LNCAP (cell line): ENCODE measurements around the gene STPG4.

Source experiments
- TF ChIP-seq, protein P1 (sequence below): fragments of 450-650 bp; IDR thresholded peaks from 2 replicates; pipeline ENCODE4 v1.5.1; 2017; ENCODE audit warnings: mild to moderate bottlenecking

The STPG4 gene

GRCh38 chr2:47087051-47087450 lies 68.1 kb downstream of the STPG4 start:
- TF ChIP-seq, protein P1, sequence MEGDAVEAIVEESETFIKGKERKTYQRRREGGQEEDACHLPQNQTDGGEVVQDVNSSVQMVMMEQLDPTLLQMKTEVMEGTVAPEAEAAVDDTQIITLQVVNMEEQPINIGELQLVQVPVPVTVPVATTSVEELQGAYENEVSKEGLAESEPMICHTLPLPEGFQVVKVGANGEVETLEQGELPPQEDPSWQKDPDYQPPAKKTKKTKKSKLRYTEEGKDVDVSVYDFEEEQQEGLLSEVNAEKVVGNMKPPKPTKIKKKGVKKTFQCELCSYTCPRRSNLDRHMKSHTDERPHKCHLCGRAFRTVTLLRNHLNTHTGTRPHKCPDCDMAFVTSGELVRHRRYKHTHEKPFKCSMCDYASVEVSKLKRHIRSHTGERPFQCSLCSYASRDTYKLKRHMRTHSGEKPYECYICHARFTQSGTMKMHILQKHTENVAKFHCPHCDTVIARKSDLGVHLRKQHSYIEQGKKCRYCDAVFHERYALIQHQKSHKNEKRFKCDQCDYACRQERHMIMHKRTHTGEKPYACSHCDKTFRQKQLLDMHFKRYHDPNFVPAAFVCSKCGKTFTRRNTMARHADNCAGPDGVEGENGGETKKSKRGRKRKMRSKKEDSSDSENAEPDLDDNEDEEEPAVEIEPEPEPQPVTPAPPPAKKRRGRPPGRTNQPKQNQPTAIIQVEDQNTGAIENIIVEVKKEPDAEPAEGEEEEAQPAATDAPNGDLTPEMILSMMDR, result no peak

GRCh38 chr2:47086571-47086970 lies 68.5 kb downstream of the STPG4 start:
- TF ChIP-seq, protein P1, result no peak

- TF ChIP-seq, protein P1, result no peak
These were observed 69.0 kb downstream of the STPG4 start for GRCh38 chr2:47086054-47086471.

DNA sequence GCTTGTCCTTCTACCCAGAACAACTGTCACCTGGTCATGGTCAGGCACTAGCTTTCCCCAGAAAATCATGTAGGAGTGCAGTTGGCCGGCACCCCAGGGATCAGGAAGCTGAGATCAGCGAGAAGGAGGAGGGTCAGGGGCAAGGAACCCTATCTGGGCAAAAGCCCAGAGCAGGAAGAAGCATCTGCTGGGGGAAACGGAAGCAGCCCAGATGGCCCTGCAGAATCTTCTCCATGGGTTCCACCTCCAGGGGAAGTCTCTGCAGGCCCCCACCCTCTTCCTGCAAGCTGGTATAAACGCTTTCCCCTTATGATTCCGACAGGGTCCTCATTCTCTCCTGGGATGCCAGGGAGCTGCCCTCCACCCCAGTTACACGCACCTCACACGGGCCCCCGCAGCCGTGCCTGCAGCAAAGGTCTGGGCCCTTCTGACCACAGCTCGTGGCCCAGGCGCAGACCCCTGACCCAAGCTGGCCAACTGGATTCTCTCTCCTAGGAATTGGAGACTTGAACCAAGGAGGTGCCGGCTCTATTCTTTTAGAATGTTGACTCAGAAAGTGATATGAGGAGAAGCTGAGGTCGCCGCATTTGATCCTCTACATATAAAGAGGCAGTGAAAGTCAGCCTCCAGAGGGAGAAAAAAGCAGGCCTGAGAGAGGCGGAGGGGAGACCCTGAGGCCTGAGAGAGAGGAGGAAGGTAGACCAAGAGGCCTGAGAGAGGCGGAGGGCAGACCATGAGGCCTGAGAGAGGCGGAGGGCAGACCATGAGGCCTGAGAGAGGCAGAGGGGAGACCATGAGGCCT lies 71.0 kb downstream of the STPG4 start:
- TF ChIP-seq, protein P1, result no peak

- TF ChIP-seq, protein P1, result no peak
These were observed 71.6 kb downstream of the STPG4 start for GRCh38 chr2:47083485-47083884.

- TF ChIP-seq, protein P1, result no peak
These were observed 72.1 kb downstream of the STPG4 start for GRCh38 chr2:47083005-47083404.

DNA sequence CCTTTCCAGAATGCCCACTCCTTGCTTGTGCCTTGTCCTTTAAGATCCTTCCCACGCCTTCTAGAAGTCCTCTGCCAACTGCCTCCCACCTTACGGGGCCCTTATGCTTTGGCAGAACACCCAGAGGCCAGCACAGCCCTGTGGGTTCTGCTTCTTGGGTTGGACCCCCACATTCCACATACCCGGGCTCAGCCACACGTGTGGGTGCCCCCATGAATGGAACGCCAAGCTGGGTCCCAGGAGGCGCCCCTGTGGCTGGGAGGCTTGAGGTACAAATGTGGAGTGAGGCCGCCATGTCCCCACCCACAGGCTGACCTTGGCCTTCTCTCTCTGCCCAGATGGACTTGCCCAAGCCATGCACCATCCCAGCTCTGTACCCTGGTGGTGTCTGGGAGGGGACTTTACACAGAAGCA lies 74.2 kb downstream of the STPG4 start:
- TF ChIP-seq, protein P1, result no peak
